ENCODE results near the gene ARHGEF16. TPM values are rescaled to one million over a fixed set of nuclear protein-coding genes. Genes with fewer than 3 reads are reported as not detected.

The ARHGEF16 gene
- total RNA-seq, 1 donor from 2014 or later: 0.34 TPM

DNA sequence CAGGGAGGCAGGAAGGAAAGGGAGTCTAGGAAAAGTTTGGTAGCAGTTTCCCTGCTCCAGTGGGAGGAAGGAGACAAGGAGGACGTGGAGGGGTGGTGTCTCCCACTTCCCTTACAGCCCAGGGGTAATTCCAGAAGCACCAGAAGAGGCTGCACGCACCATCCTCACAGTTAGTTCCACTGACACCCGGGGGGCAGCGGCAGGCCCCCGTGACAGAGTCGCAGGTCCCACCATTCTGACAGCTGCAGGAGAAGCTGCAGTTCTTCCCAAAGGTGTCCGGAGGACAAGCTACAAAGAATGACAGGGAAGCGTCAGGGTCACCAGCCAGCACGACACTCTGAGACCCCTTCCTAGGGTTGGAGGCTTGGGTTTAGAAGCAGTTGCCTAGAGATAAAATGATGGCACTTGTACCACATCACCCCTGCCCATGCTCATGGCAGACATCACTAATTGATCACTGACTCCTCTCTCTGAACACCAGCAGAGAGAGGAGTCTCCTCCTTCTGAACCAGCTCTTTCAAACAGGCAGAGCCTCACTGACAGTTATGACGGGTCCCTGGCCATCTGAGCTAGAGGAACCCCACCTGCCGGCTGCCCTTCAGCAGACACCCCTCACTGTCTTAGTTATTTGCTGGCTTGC lies 53.3 kb downstream of the ARHGEF16 start:
- DNase-seq: no peak
- no peaks in the 10 kb centered on the region for H3K4me1 Mint-ChIP-seq (ENCODE audit: low read depth, unreplicated experiment)
- no peak overlapping the region for H3K4me3 Mint-ChIP-seq (ENCODE audit: unreplicated experiment)
- peaks cover 5% of the 10 kb centered on the region for H3K36me3 Mint-ChIP-seq (ENCODE audit: unreplicated experiment)
- TF ChIP-seq, protein P1, sequence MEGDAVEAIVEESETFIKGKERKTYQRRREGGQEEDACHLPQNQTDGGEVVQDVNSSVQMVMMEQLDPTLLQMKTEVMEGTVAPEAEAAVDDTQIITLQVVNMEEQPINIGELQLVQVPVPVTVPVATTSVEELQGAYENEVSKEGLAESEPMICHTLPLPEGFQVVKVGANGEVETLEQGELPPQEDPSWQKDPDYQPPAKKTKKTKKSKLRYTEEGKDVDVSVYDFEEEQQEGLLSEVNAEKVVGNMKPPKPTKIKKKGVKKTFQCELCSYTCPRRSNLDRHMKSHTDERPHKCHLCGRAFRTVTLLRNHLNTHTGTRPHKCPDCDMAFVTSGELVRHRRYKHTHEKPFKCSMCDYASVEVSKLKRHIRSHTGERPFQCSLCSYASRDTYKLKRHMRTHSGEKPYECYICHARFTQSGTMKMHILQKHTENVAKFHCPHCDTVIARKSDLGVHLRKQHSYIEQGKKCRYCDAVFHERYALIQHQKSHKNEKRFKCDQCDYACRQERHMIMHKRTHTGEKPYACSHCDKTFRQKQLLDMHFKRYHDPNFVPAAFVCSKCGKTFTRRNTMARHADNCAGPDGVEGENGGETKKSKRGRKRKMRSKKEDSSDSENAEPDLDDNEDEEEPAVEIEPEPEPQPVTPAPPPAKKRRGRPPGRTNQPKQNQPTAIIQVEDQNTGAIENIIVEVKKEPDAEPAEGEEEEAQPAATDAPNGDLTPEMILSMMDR (IDR thresholded peaks at IDR 0.05; ENCODE audit: partially characterized antibody, unreplicated experiment): no peak
- H3K9me3 Mint-ChIP-seq (ENCODE audit: unreplicated experiment): peaks cover 2% of the 10 kb centered on the region
- no peak overlapping the region for H3K27ac Mint-ChIP-seq (ENCODE audit: unreplicated experiment)
- peaks cover 3% of the 10 kb centered on the region for H3K27me3 Mint-ChIP-seq (ENCODE audit: unreplicated experiment)

DNA sequence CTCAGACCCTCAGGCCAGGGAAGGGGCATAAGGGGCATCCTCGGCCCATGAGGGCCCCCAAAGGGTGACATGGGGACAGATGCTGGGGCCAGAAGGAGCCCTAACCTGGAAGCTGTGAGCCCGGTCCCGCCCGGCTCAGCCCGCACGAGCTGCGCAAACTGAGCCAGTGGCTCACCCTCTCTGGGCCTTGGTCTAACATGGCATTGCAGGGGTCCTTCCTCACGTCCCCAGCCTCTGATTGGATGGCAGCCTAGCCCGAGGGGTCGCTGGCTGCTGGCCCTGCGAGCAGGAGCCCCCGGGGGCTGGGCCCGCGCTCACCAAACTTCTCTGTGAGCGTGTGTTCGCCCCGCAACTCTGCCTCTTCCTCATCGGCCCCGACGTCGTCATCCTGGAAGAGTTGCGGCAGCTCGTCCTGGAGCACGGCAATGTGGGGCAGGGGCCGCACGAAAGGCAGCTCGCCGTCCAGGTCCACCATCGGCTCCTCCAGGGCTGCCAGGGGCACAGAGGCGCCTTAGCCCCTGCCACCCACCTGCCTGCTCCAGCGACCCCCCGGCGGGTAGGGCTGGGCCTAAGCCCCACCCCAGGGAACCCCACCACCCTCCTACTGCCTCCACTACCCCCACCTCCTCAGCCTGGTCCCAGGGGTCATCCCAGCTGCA lies 54.4 kb downstream of the ARHGEF16 start:
- H3K27ac Mint-ChIP-seq (ENCODE audit: unreplicated experiment): no peak overlapping the region
- peaks cover 2% of the 10 kb centered on the region for H3K9me3 Mint-ChIP-seq (ENCODE audit: unreplicated experiment)
- H3K27me3 Mint-ChIP-seq (ENCODE audit: unreplicated experiment): peaks cover 5% of the 10 kb centered on the region
- peaks cover 5% of the 10 kb centered on the region for H3K36me3 Mint-ChIP-seq (ENCODE audit: unreplicated experiment)
- no peak for DNase-seq
- no peak overlapping the region for H3K4me3 Mint-ChIP-seq (ENCODE audit: unreplicated experiment)
- TF ChIP-seq, protein P1 (IDR thresholded peaks at IDR 0.05; ENCODE audit: partially characterized antibody, unreplicated experiment): no peak
- H3K4me1 Mint-ChIP-seq (ENCODE audit: low read depth, unreplicated experiment): no peaks in the 10 kb centered on the region

DNA sequence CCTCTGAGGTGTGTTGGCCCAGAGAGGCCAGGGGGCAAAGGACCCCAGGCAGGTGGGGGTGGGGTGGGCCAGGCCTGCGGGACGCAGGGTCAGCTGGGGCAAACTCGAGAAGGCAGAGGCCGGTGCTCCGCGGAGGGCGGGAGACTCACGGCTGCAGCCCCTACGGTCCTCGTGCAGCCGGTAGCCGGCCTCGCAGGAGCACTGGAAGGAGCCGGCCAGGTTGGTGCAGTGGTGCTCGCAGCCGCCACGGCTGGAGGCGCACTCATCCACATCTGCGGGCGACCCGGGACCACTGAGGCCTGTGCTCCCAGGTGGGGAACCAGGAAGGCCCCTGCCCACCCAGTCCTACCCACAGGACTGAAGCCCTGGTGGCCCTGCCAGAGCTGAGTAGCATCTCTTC lies 55.3 kb downstream of the ARHGEF16 start:
- H3K4me1 Mint-ChIP-seq (ENCODE audit: low read depth, unreplicated experiment): no peaks in the 10 kb centered on the region
- peaks cover 5% of the 10 kb centered on the region for H3K36me3 Mint-ChIP-seq (ENCODE audit: unreplicated experiment)
- no peak overlapping the region for H3K27ac Mint-ChIP-seq (ENCODE audit: unreplicated experiment)
- DNase-seq: no peak
- H3K4me3 Mint-ChIP-seq (ENCODE audit: unreplicated experiment): no peak overlapping the region
- H3K9me3 Mint-ChIP-seq (ENCODE audit: unreplicated experiment): peaks cover 2% of the 10 kb centered on the region
- H3K27me3 Mint-ChIP-seq (ENCODE audit: unreplicated experiment): peaks cover 5% of the 10 kb centered on the region
- TF ChIP-seq, protein P1 (IDR thresholded peaks at IDR 0.05; ENCODE audit: partially characterized antibody, unreplicated experiment): no peak

DNA sequence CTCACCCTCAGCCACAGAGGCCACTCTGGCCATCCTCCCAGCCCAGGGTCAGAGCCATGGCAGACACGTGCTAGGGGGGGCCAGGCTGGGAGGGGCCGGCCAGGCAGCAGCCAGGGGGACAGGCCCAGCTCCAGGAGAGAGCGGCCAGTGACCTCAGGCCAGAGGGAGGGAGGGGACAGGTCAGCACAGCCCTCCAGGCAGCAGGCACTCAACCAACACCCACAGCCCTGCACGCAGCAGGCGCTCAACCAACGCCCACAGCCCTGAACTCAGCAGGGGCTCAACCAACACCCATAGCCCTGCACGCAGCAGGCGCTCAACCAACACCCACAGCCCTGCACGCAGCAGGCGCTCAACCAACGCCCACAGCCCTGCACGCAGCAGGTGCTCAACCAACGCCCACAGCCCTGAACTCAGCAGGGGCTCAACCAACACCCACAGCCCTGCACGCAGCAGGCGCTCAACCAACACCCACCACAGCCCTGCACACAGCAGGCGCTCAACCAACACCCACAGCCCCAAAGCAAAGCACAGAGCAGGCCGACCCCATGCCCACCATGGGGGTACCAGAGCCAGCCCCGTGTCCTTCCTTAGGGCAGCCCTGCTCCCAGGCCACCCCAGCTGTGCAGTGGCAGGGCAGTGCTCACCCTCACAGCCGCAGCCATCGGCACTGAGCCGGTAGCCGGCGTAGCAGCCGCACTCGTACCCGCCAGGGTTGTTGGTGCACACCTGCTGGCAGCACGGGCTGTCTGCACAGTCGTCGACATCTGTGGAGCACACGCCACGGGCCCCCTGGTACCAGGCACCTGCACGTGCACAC lies 55.9 kb downstream of the ARHGEF16 start:
- Mint-ChIP-seq H3K36me3 (ENCODE audit: unreplicated experiment) (peaks cover 5% of the 10 kb centered on the region), H3K4me3 (ENCODE audit: unreplicated experiment) (no peak overlapping the region), H3K27ac (ENCODE audit: unreplicated experiment) (no peak overlapping the region), H3K27me3 (ENCODE audit: unreplicated experiment) (peaks cover 5% of the 10 kb centered on the region), H3K9me3 (ENCODE audit: unreplicated experiment) (peaks cover 2% of the 10 kb centered on the region), H3K4me1 (ENCODE audit: low read depth, unreplicated experiment) (no peaks in the 10 kb centered on the region)
- no peak for DNase-seq
- TF ChIP-seq, protein P1 (IDR thresholded peaks at IDR 0.05; ENCODE audit: partially characterized antibody, unreplicated experiment): no peak

DNA sequence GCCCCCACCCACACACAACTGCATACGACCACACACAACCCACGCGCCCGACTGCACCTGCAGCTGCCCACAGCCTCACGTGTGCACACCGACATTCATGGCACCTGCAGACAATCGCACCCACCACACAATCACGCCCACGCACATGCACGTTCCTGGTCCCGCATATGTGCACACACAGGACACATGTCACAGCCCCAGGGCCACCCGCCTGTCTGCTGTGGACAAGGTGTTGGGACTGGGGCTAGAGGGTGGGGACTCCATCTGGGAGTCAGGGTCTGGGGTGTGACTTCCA lies 56.4 kb downstream of the ARHGEF16 start:
- TF ChIP-seq, protein P1 (IDR thresholded peaks at IDR 0.05; ENCODE audit: partially characterized antibody, unreplicated experiment): no peak
- no peaks in the 10 kb centered on the region for H3K4me1 Mint-ChIP-seq (ENCODE audit: low read depth, unreplicated experiment)
- DNase-seq: no peak
- no peak overlapping the region for H3K27ac Mint-ChIP-seq (ENCODE audit: unreplicated experiment)
- no peak overlapping the region for H3K4me3 Mint-ChIP-seq (ENCODE audit: unreplicated experiment)
- H3K36me3 Mint-ChIP-seq (ENCODE audit: unreplicated experiment): peaks cover 5% of the 10 kb centered on the region
- H3K9me3 Mint-ChIP-seq (ENCODE audit: unreplicated experiment): peaks cover 2% of the 10 kb centered on the region
- peaks cover 5% of the 10 kb centered on the region for H3K27me3 Mint-ChIP-seq (ENCODE audit: unreplicated experiment)
